Hematopoietic multipotent progenitor cell (in vitro differentiated cells): ENCODE results near the gene ZNF697. TPM values are rescaled to one million over a fixed set of nuclear protein-coding genes. Genes with fewer than 3 reads are reported as not detected.
A peak's percentile ranks its signal among the peaks of the same experiment; 100 is the strongest.
"Not testable (repeated sequence)": the region's sequence is repeated elsewhere in the genome, so short reads cannot be mapped to it uniquely, and the experiment has no call there.

Source experiments
- DNase-seq, 3 donors: peaks; one replicate each; pipeline ENCODE4 v3.0.0-alpha.2; 2011 to 2015; ENCODE audit warnings: low read depth in 2 of 3, low spot score in 2 of 3
- total RNA-seq: library from RNA; depleted of rRNA; stranded (reverse); fragments of >200 nt; gene quantifications from one replicate; pipeline ENCODE4 v1.2.3, GENCODE V29; 2012

ZNF697 gene
- total RNA-seq, result 2.2 TPM

GRCh38 chr1:119647734-119648619 is at the start of gene ZNF697:
Gene ZNF697, minus strand, starts transcription at chr1:119648266. Its CDS starts 22,166 bp downstream, at chr1:119626100.
- peak in 2 of 3 donors; percentile 71 for DNase-seq

- no peak for DNase-seq
Observed at GRCh38 chr1:119697598-119697997, 49.5 kb upstream of the ZNF697 start.

- DNase-seq, result not testable (repeated sequence)
Observed at GRCh38 chr1:119696863-119697262, 48.8 kb upstream of the ZNF697 start.

- no peak for DNase-seq
Observed at GRCh38 chr1:119689511-119689910, 41.4 kb upstream of the ZNF697 start.

- no peak for DNase-seq
Observed at GRCh38 chr1:119688810-119689209, 40.7 kb upstream of the ZNF697 start.

- DNase-seq, result no peak
Observed at GRCh38 chr1:119687434-119688079, 39.5 kb upstream of the ZNF697 start.

- DNase-seq, result no peak
Observed at GRCh38 chr1:119686661-119687060, 38.6 kb upstream of the ZNF697 start.

GRCh38 chr1:119683893-119684292 is 35.8 kb upstream of the ZNF697 start:
- DNase-seq, result no peak

- no peak for DNase-seq
Observed at GRCh38 chr1:119682141-119682540, 34.1 kb upstream of the ZNF697 start.

- DNase-seq, result no peak
Observed at GRCh38 chr1:119681560-119681959, 33.5 kb upstream of the ZNF697 start.

- no peak for DNase-seq
Observed at GRCh38 chr1:119680723-119681122, 32.7 kb upstream of the ZNF697 start.

GRCh38 chr1:119680193-119680592 is 32.1 kb upstream of the ZNF697 start:
- DNase-seq, result no peak

- DNase-seq, result no peak
Observed at GRCh38 chr1:119679223-119679622, 31.2 kb upstream of the ZNF697 start.

GRCh38 chr1:119676571-119677206 is 28.6 kb upstream of the ZNF697 start:
- DNase-seq, result no peak

- DNase-seq, result peak; percentile 28 to 89 (median 78)
Observed at GRCh38 chr1:119675349-119676345, 27.6 kb upstream of the ZNF697 start.

- peak in 2 of 3 donors; percentile 67 to 81 for DNase-seq
Observed at GRCh38 chr1:119674835-119675289, 26.8 kb upstream of the ZNF697 start.

GRCh38 chr1:119674111-119674526 is 26.1 kb upstream of the ZNF697 start:
- no peak for DNase-seq

- DNase-seq, result no peak
Observed at GRCh38 chr1:119673171-119673940, 25.3 kb upstream of the ZNF697 start.

- DNase-seq, result no peak
Observed at GRCh38 chr1:119670898-119671297, 22.8 kb upstream of the ZNF697 start.
